ENCODE data around the gene KRT1. TPM values are rescaled to one million over a fixed set of nuclear protein-coding genes. Genes with fewer than 3 reads are reported as not detected.
"Not testable (repeated sequence)": the region's sequence is repeated elsewhere in the genome, so short reads cannot be mapped to it uniquely, and the experiment has no call there.

KRT1 gene
- total RNA-seq, 2 experiments from 2014 or later: 0.13 to 0.30 TPM

GRCh38 chr12:52673713-52674432 lies 6.3 kb downstream of the KRT1 start:
- CTCF ChIA-PET: interaction anchor here (1.4 kb wide), 1 partner anchor 212 kb away, joined by 3 read pairs; no protein-coding TSS in a partner anchor
- no peaks in the 10 kb centered on the region for H3K9me3 Mint-ChIP-seq
- POLR2A ChIA-PET: no interaction called here

GRCh38 chr12:52673217-52673616 lies 7.0 kb downstream of the KRT1 start:
- no peak for DNase-seq
- H3K9me3 Mint-ChIP-seq: no peaks in the 10 kb centered on the region
- H3K27ac Mint-ChIP-seq: no peak overlapping the region
- H3K36me3 Mint-ChIP-seq (ENCODE audit: low read depth): no peaks in the 10 kb centered on the region
- ChIA-PET CTCF (no interaction called here), POLR2A (no interaction called here)
- H3K4me1 Mint-ChIP-seq: no peaks in the 10 kb centered on the region
- H3K27me3 Mint-ChIP-seq: peaks cover 20% of the 10 kb centered on the region
- no peak overlapping the region for H3K4me3 Mint-ChIP-seq

More at GRCh38 chr12:52673713-52674432, 6.3 kb downstream of the KRT1 start:
- no peaks in the 10 kb centered on the region for H3K36me3 Mint-ChIP-seq (ENCODE audit: low read depth)
- H3K4me1 Mint-ChIP-seq: no peaks in the 10 kb centered on the region
- no peak for DNase-seq
- H3K27ac Mint-ChIP-seq: no peak overlapping the region
- H3K27me3 Mint-ChIP-seq: peaks cover 19% of the 10 kb centered on the region
- H3K4me3 Mint-ChIP-seq: no peak overlapping the region

- DNase-seq: no peak
- Mint-ChIP-seq H3K4me1 (no peaks in the 10 kb centered on the region), H3K27ac (no peak overlapping the region), H3K9me3 (no peaks in the 10 kb centered on the region), H3K36me3 (ENCODE audit: low read depth) (no peaks in the 10 kb centered on the region), H3K27me3 (peaks cover 17% of the 10 kb centered on the region), H3K4me3 (no peak overlapping the region)
- ChIA-PET POLR2A (no interaction called here), CTCF (no interaction called here)
Observed at GRCh38 chr12:52672321-52672933, 7.8 kb downstream of the KRT1 start.

GRCh38 chr12:52670961-52671360 lies 9.2 kb downstream of the KRT1 start:
- no peak for DNase-seq
- Mint-ChIP-seq H3K4me3 (no peak overlapping the region), H3K9me3 (no peaks in the 10 kb centered on the region), H3K27me3 (peaks cover 21% of the 10 kb centered on the region), H3K27ac (no peak overlapping the region), H3K4me1 (no peaks in the 10 kb centered on the region), H3K36me3 (ENCODE audit: low read depth) (no peaks in the 10 kb centered on the region)
- ChIA-PET CTCF (no interaction called here), POLR2A (no interaction called here)

- H3K4me3 Mint-ChIP-seq: no peak overlapping the region
- ChIA-PET CTCF (no interaction called here), POLR2A (no interaction called here)
- H3K36me3 Mint-ChIP-seq (ENCODE audit: low read depth): no peaks in the 10 kb centered on the region
- no peaks in the 10 kb centered on the region for H3K9me3 Mint-ChIP-seq
- no peak overlapping the region for H3K27ac Mint-ChIP-seq
- peaks cover 18% of the 10 kb centered on the region for H3K27me3 Mint-ChIP-seq
- no peak for DNase-seq
- H3K4me1 Mint-ChIP-seq: no peaks in the 10 kb centered on the region
Observed at GRCh38 chr12:52670506-52670905, 9.7 kb downstream of the KRT1 start.

- H3K27ac Mint-ChIP-seq; CTCF ChIA-PET; H3K4me1 Mint-ChIP-seq; H3K9me3 Mint-ChIP-seq; POLR2A ChIA-PET; H3K36me3 Mint-ChIP-seq (ENCODE audit: low read depth); DNase-seq; H3K4me3 Mint-ChIP-seq: not testable (repeated sequence)
- H3K27me3 Mint-ChIP-seq: peaks cover 18% of the 10 kb centered on the region
Observed at GRCh38 chr12:52669941-52670340, 10.3 kb downstream of the KRT1 start.

- no peak for DNase-seq
- POLR2A ChIA-PET: no interaction called here
- H3K4me1 Mint-ChIP-seq: no peaks in the 10 kb centered on the region
- no peaks in the 10 kb centered on the region for H3K36me3 Mint-ChIP-seq (ENCODE audit: low read depth)
- H3K4me3 Mint-ChIP-seq: no peak overlapping the region
- CTCF ChIA-PET: no interaction called here
- peaks cover 18% of the 10 kb centered on the region for H3K27me3 Mint-ChIP-seq
- no peak overlapping the region for H3K27ac Mint-ChIP-seq
- no peaks in the 10 kb centered on the region for H3K9me3 Mint-ChIP-seq
Observed at GRCh38 chr12:52669426-52669825, 10.8 kb downstream of the KRT1 start.

- Mint-ChIP-seq H3K4me3 (no peak overlapping the region), H3K36me3 (ENCODE audit: low read depth) (no peaks in the 10 kb centered on the region), H3K27me3 (peaks cover 22% of the 10 kb centered on the region), H3K4me1 (no peaks in the 10 kb centered on the region), H3K9me3 (no peaks in the 10 kb centered on the region), H3K27ac (no peak overlapping the region)
- ChIA-PET POLR2A (interaction anchor here (0.8 kb wide), 1 partner anchor 153 kb away, joined by 3 read pairs; no protein-coding TSS in a partner anchor), CTCF (no interaction called here)
- DNase-seq: no peak
Observed at GRCh38 chr12:52667931-52668330, 12.3 kb downstream of the KRT1 start.

GRCh38 chr12:52667509-52667908 lies 12.7 kb downstream of the KRT1 start:
- ChIA-PET CTCF (no interaction called here), POLR2A (no interaction called here)
- no peak overlapping the region for H3K4me3 Mint-ChIP-seq
- H3K4me1 Mint-ChIP-seq: peaks cover 2% of the 10 kb centered on the region
- no peaks in the 10 kb centered on the region for H3K9me3 Mint-ChIP-seq
- H3K36me3 Mint-ChIP-seq (ENCODE audit: low read depth): no peaks in the 10 kb centered on the region
- peaks cover 22% of the 10 kb centered on the region for H3K27me3 Mint-ChIP-seq
- no peak for DNase-seq
- H3K27ac Mint-ChIP-seq: no peak overlapping the region

- POLR2A ChIA-PET: no interaction called here
Observed at GRCh38 chr12:52666471-52666870, 13.7 kb downstream of the KRT1 start.

GRCh38 chr12:52663420-52663819 lies 16.8 kb downstream of the KRT1 start:
- POLR2A ChIA-PET: no interaction called here
- Mint-ChIP-seq H3K27me3 (peaks cover 22% of the 10 kb centered on the region), H3K36me3 (ENCODE audit: low read depth) (no peaks in the 10 kb centered on the region), H3K4me1 (peaks cover 10% of the 10 kb centered on the region), H3K4me3 (no peak overlapping the region), H3K27ac (no peak overlapping the region), H3K9me3 (no peaks in the 10 kb centered on the region)
- CTCF ChIA-PET: no interaction called here
- no peak for DNase-seq

More at GRCh38 chr12:52666471-52666870, 13.7 kb downstream of the KRT1 start:
- Mint-ChIP-seq H3K27ac (no peak overlapping the region), H3K36me3 (ENCODE audit: low read depth) (no peaks in the 10 kb centered on the region), H3K4me3 (no peak overlapping the region), H3K4me1 (peaks cover 10% of the 10 kb centered on the region), H3K27me3 (peaks cover 24% of the 10 kb centered on the region), H3K9me3 (no peaks in the 10 kb centered on the region)
- CTCF ChIA-PET: interaction anchor here (0.6 to 1.4 kb wide), 2 partner anchors 218 to 290 kb away, joined by 3 to 4 read pairs; no protein-coding TSS in a partner anchor
- DNase-seq: no peak

- DNase-seq: no peak
- Mint-ChIP-seq H3K27ac (no peak overlapping the region), H3K4me3 (no peak overlapping the region), H3K4me1 (peaks cover 10% of the 10 kb centered on the region), H3K27me3 (peaks cover 19% of the 10 kb centered on the region), H3K36me3 (ENCODE audit: low read depth) (no peaks in the 10 kb centered on the region), H3K9me3 (no peaks in the 10 kb centered on the region)
- ChIA-PET POLR2A (no interaction called here), CTCF (no interaction called here)
Observed at GRCh38 chr12:52662918-52663229, 17.3 kb downstream of the KRT1 start.

- Mint-ChIP-seq H3K4me1 (peaks cover 10% of the 10 kb centered on the region), H3K9me3 (no peaks in the 10 kb centered on the region), H3K27ac (no peak overlapping the region), H3K27me3 (peaks cover 17% of the 10 kb centered on the region), H3K4me3 (no peak overlapping the region), H3K36me3 (ENCODE audit: low read depth) (no peaks in the 10 kb centered on the region)
- ChIA-PET POLR2A (no interaction called here), CTCF (no interaction called here)
- no peak for DNase-seq
Observed at GRCh38 chr12:52662093-52662917, 17.9 kb downstream of the KRT1 start.

All from activated CD4-positive, alpha-beta memory T cell treated with anti-CD3 and anti-CD28 coated beads, Interleukin-2, amount 10 ng/mL, durations not matched to agents 7 days and 5 days (primary cell).